GM23338 (cell line): ENCODE measurements around the gene RCE1. TPM values are rescaled to one million over a fixed set of nuclear protein-coding genes. Genes with fewer than 3 reads are reported as not detected.

Source experiments
- ATAC-seq: fragments of 200-7000 bp; cut with Tn5 transposase; 3 replicates; pipeline ENCODE4 v1.9.1; 2020
- DNase-seq: peaks from one replicate; pipeline ENCODE4 v3.0.0-alpha.2; 2015; ENCODE audit warnings: low spot score
- H2AFZ ChIP-seq: fragments of 200-600 bp; sonication (generic); 2 replicates; pipeline ENCODE4 v1.8.0; 2016; ENCODE audit warnings: antibody characterized with exemption, mild to moderate bottlenecking, moderate library complexity
- H3F3A ChIP-seq: fragments of 200-600 bp; sonication (generic); replicated peaks from 2 replicates; pipeline ENCODE4 v1.8.0; 2017; ENCODE audit warnings: antibody characterized with exemption, mixed run types, low read depth
- H3K27ac ChIP-seq: fragments of 200-600 bp; sonication (generic); 2 replicates; pipeline ENCODE4 v1.6.1; 2016; ENCODE audit warnings: low read depth
- H3K27me3 ChIP-seq: fragments of 200-600 bp; sonication (generic); 2 replicates; pipeline ENCODE4 v1.8.0; 2016; ENCODE audit warnings: mild to moderate bottlenecking, mixed run types, moderate library complexity; ENCODE audit not compliant: insufficient read depth
- H3K36me3 ChIP-seq: fragments of 200-600 bp; sonication (generic); 2 replicates; pipeline ENCODE4 v1.8.0; 2016; ENCODE audit warnings: mild to moderate bottlenecking; ENCODE audit not compliant: insufficient read depth
- H3K4me1 ChIP-seq: fragments of 200-600 bp; sonication (generic); 2 replicates; pipeline ENCODE4 v1.8.0; 2016; ENCODE audit warnings: mild to moderate bottlenecking, moderate library complexity; ENCODE audit not compliant: insufficient read depth
- H3K4me2 ChIP-seq: fragments of 200-600 bp; sonication (generic); 2 replicates; pipeline ENCODE4 v1.7.1; 2017; ENCODE audit warnings: mixed run types
- H3K4me3 ChIP-seq: fragments of 200-600 bp; sonication (generic); 2 replicates; pipeline ENCODE4 v1.6.1; 2016; ENCODE audit warnings: mixed run types
- H3K79me2 ChIP-seq: fragments of 200-600 bp; sonication (generic); replicated peaks from 2 replicates; pipeline ENCODE4 v1.8.0; 2017; ENCODE audit warnings: mild to moderate bottlenecking; ENCODE audit not compliant: insufficient read depth
- H3K9me2 ChIP-seq: fragments of 200-600 bp; sonication (generic); 2 replicates; pipeline ENCODE4 v1.8.0; 2017; ENCODE audit not compliant: insufficient read depth
- H4K20me1 ChIP-seq: fragments of 200-600 bp; sonication (generic); replicated peaks from 2 replicates; pipeline ENCODE4 v1.8.0; 2017; ENCODE audit warnings: mild to moderate bottlenecking; ENCODE audit not compliant: insufficient read depth
- H3K27ac Mint-ChIP-seq: 2 replicates; pipeline ENCODE4 v1.8.0; 2020; ENCODE audit warnings: inconsistent platforms, mild to moderate bottlenecking, moderate library complexity, mixed read lengths
- H3K27me3 Mint-ChIP-seq: 3 replicates; pipeline ENCODE4 v1.8.0; 2022; ENCODE audit warnings: low read depth, mild to moderate bottlenecking, moderate library complexity, mixed read lengths, inconsistent platforms; ENCODE audit not compliant: insufficient read depth, poor library complexity
- H3K36me3 Mint-ChIP-seq: 3 replicates; pipeline ENCODE4 v1.8.0; 2021; ENCODE audit warnings: low read depth, mild to moderate bottlenecking, inconsistent platforms, moderate library complexity, mixed read lengths
- H3K4me1 Mint-ChIP-seq: 3 replicates; pipeline ENCODE4 v1.8.0; 2020; ENCODE audit warnings: mild to moderate bottlenecking, inconsistent platforms, mixed read lengths
- H3K4me3 Mint-ChIP-seq: 3 replicates; pipeline ENCODE4 v1.8.0; 2021; ENCODE audit warnings: moderate library complexity, mild to moderate bottlenecking, inconsistent platforms, mixed read lengths
- H3K9me3 Mint-ChIP-seq: 3 replicates; pipeline ENCODE4 v1.8.0; 2020; ENCODE audit warnings: moderate library complexity, mild to moderate bottlenecking, inconsistent platforms, mixed read lengths
- EZH2 ChIP-seq: fragments of 200-600 bp; sonication (generic); IDR thresholded peaks from one replicate; pipeline ENCODE4 v1.8.0; 2017; ENCODE audit warnings: antibody characterized with exemption, mild to moderate bottlenecking, low read depth; ENCODE audit not compliant: unreplicated experiment
- EZH2phosphoT487 ChIP-seq: fragments of 200-600 bp; sonication (generic); IDR thresholded peaks from one replicate; pipeline ENCODE4 v1.8.1; 2018; ENCODE audit warnings: antibody characterized with exemption; ENCODE audit not compliant: unreplicated experiment
- POLR2AphosphoS5 ChIP-seq: IDR thresholded peaks from 2 replicates; pipeline ENCODE4 v1.6.1; 2016; ENCODE audit warnings: antibody characterized with exemption, low read depth
- polyA plus RNA-seq: library from polyadenylated mRNA; unstranded; fragments of >200 nt; fragmentation: Nextera tagmentation; extraction: Ambion mirVana; gene quantifications from 2 replicates; pipeline ENCODE4 v1.2.1, GENCODE V29; 2016
- total RNA-seq: library from RNA; depleted of rRNA; stranded (reverse); fragments of >200 nt; shearing (Covaris generic); gene quantifications from 2 replicates; pipeline ENCODE4 v1.2.3, GENCODE V29; 2014
- TF ChIP-seq, protein P1 (sequence below): IDR thresholded peaks from one replicate; pipeline ENCODE4 v1.6.1; 2018; ENCODE audit warnings: antibody characterized with exemption; ENCODE audit not compliant: unreplicated experiment
- TF ChIP-seq, protein P2 (sequence below), 2 experiments: fragments of 200-600 bp in 1 of 2; sonication (generic) in 1 of 2; conservative IDR thresholded peaks; 2 replicates each; pipeline versions ENCODE4 v1.5.1 to v1.6.1; 2016 to 2017; ENCODE audit warnings: antibody characterized with exemption in 2 of 2, low read depth in 2 of 2, mild to moderate bottlenecking in 2 of 2, moderate library complexity in 1 of 2

Gene RCE1
- total and polyA plus RNA-seq, 2 experiments from 2014 or later: 27.8 to 55.1 TPM

DNA sequence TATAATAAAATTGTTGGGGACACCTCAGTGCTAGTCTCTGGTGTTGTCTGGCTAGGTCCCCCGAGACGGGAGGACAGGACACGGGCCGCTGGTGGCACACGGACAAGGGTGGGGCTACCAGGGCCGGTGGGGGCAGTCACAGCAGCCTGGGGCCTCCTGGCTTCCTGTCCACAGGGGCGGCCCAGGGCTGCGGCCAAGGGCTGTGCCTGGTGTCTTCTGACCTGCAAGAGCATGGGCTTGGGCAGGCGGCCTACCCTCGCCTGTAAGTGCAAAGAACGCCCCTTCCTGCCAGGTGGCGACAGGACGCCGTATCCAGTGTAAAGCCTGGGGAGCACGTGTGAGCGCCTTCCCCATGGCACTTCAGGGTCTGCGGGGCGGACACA, 17.2 kb downstream of the RCE1 start:
- Histone ChIP-seq H3K36me3 (no peaks in the 10 kb centered on the region), H3K27me3 (no peaks in the 10 kb centered on the region)
- no peak overlapping the region for H3K27ac Mint-ChIP-seq

DNA sequence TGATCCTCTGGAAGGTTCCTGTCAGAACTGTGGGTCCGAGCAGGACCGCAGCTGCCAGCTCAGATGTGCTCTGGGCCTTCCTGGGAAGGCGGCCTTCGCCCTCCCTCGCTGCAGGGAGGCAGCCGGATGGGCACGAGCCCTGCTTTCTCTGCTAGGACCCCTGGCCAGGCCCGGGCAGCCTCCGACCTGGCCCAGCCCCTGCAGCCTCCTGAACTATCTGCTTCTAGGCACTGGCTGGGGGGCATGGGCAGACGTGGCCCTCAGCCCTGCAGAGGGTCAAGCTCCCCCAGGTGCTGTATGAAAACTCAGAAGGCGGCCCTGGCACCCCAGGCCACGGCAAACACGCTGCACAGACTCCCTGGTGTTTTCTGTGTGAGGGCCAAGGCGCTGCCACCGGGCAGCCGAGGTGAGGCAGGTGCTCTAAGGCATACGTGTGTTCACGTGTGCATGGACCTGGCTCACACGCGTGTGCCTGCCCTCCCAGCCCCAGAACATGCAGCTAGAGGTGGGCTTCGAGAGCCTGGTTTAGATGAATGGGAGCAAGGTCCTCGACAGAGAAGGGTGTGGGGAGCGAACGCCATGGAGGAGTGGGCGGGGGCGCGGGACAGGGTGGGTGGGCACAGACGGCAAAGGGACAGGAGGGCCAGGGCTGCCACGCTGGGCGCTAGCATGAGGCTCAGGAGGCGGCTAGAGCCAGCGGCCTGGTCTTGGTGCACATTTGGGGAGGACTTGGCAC, 18.0 kb downstream of the RCE1 start:
- H3K27me3 Mint-ChIP-seq: peaks cover 28% of the 10 kb centered on the region
- no peak for ATAC-seq
- no peaks in the 10 kb centered on the region for H3K9me3 Mint-ChIP-seq
- Histone ChIP-seq H3K36me3 (no peaks in the 10 kb centered on the region), H2AFZ (no peak overlapping the region), H3K9me2 (no peaks in the 10 kb centered on the region), H3K4me1 (no peaks in the 10 kb centered on the region; the same call in 1 of the 2 replicates), H3F3A (no peaks in the 10 kb centered on the region), H4K20me1 (no peaks in the 10 kb centered on the region), H3K27ac (no peak overlapping the region), H3K4me2 (no peak overlapping the region), H3K79me2 (no peaks in the 10 kb centered on the region), H3K27me3 (no peaks in the 10 kb centered on the region), H3K4me3 (no peak overlapping the region)
- peaks cover 2% of the 10 kb centered on the region; the same call in 1 of the 3 replicates for H3K4me1 Mint-ChIP-seq
- no peak overlapping the region for H3K4me3 Mint-ChIP-seq
- DNase-seq: no peak
- TF ChIP-seq POLR2AphosphoS5: 0 out of 2 replicates have a peak, but pooled peaks have one; percentile 6
- no peak for TF ChIP-seq EZH2
- TF ChIP-seq, protein P1, sequence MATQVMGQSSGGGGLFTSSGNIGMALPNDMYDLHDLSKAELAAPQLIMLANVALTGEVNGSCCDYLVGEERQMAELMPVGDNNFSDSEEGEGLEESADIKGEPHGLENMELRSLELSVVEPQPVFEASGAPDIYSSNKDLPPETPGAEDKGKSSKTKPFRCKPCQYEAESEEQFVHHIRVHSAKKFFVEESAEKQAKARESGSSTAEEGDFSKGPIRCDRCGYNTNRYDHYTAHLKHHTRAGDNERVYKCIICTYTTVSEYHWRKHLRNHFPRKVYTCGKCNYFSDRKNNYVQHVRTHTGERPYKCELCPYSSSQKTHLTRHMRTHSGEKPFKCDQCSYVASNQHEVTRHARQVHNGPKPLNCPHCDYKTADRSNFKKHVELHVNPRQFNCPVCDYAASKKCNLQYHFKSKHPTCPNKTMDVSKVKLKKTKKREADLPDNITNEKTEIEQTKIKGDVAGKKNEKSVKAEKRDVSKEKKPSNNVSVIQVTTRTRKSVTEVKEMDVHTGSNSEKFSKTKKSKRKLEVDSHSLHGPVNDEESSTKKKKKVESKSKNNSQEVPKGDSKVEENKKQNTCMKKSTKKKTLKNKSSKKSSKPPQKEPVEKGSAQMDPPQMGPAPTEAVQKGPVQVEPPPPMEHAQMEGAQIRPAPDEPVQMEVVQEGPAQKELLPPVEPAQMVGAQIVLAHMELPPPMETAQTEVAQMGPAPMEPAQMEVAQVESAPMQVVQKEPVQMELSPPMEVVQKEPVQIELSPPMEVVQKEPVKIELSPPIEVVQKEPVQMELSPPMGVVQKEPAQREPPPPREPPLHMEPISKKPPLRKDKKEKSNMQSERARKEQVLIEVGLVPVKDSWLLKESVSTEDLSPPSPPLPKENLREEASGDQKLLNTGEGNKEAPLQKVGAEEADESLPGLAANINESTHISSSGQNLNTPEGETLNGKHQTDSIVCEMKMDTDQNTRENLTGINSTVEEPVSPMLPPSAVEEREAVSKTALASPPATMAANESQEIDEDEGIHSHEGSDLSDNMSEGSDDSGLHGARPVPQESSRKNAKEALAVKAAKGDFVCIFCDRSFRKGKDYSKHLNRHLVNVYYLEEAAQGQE: no peak
- TF ChIP-seq, protein P2, sequence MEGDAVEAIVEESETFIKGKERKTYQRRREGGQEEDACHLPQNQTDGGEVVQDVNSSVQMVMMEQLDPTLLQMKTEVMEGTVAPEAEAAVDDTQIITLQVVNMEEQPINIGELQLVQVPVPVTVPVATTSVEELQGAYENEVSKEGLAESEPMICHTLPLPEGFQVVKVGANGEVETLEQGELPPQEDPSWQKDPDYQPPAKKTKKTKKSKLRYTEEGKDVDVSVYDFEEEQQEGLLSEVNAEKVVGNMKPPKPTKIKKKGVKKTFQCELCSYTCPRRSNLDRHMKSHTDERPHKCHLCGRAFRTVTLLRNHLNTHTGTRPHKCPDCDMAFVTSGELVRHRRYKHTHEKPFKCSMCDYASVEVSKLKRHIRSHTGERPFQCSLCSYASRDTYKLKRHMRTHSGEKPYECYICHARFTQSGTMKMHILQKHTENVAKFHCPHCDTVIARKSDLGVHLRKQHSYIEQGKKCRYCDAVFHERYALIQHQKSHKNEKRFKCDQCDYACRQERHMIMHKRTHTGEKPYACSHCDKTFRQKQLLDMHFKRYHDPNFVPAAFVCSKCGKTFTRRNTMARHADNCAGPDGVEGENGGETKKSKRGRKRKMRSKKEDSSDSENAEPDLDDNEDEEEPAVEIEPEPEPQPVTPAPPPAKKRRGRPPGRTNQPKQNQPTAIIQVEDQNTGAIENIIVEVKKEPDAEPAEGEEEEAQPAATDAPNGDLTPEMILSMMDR (conservative IDR thresholded peaks at IDR 0.05; ENCODE audit: low read depth in 2 of 2): no peak
- H3K27ac Mint-ChIP-seq: no peak overlapping the region
- peaks cover 2% of the 10 kb centered on the region; the same call in 2 of the 3 replicates for H3K36me3 Mint-ChIP-seq

More for the DNA sequence above, 17.2 kb downstream of the RCE1 start:
- Histone ChIP-seq H3K27ac (no peak overlapping the region), H3K4me1 (peaks cover 4% of the 10 kb centered on the region), H4K20me1 (no peaks in the 10 kb centered on the region), H3K4me2 (no peak overlapping the region), H3K4me3 (no peak overlapping the region), H2AFZ (no peak overlapping the region), H3K79me2 (no peaks in the 10 kb centered on the region), H3K9me2 (no peaks in the 10 kb centered on the region), H3F3A (peaks cover 4% of the 10 kb centered on the region; the same call in 1 of the 2 replicates)
- DNase-seq (peak; percentile 53), ATAC-seq (peak; percentile 1; the same call in 1 of the 3 replicates)
- H3K36me3 Mint-ChIP-seq: peaks cover 2% of the 10 kb centered on the region; the same call in 2 of the 3 replicates
- no peak overlapping the region for H3K4me3 Mint-ChIP-seq
- H3K4me1 Mint-ChIP-seq: peaks cover 6% of the 10 kb centered on the region
- H3K27me3 Mint-ChIP-seq: peaks cover 31% of the 10 kb centered on the region
- H3K9me3 Mint-ChIP-seq: no peaks in the 10 kb centered on the region
- no peak for TF ChIP-seq EZH2phosphoT487
- TF ChIP-seq, protein P2 (conservative IDR thresholded peaks at IDR 0.05; ENCODE audit: low read depth in 2 of 2): peak in 1 of 2 experiments; percentile 56; a peak in 2 of 4 replicates
